ENCODE data around the gene NOP16.
"Not testable (repeated sequence)": the region's sequence is repeated elsewhere in the genome, so short reads cannot be mapped to it uniquely, and the experiment has no call there.

NOP16 gene

DNA sequence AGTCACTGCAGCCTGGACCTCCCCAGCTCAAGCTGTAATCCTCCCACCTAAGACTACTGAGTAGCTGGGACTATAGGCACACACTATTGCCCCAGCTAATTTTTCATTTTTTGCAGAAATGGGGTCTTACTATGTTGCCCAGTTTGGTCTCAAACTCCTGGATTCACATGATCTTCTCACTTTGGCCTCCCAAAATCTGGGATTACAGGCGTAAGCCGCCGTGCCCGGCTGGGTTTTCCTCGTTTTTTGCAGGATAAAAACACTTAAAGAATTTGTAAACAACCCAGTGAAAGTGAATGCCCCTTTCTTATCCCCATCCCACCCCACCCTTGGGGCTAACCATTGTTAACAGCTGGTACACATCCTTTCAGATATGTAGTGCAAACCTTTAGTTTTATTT lies 20.2 kb upstream of the NOP16 start:
- TF ChIP-seq, protein P1, sequence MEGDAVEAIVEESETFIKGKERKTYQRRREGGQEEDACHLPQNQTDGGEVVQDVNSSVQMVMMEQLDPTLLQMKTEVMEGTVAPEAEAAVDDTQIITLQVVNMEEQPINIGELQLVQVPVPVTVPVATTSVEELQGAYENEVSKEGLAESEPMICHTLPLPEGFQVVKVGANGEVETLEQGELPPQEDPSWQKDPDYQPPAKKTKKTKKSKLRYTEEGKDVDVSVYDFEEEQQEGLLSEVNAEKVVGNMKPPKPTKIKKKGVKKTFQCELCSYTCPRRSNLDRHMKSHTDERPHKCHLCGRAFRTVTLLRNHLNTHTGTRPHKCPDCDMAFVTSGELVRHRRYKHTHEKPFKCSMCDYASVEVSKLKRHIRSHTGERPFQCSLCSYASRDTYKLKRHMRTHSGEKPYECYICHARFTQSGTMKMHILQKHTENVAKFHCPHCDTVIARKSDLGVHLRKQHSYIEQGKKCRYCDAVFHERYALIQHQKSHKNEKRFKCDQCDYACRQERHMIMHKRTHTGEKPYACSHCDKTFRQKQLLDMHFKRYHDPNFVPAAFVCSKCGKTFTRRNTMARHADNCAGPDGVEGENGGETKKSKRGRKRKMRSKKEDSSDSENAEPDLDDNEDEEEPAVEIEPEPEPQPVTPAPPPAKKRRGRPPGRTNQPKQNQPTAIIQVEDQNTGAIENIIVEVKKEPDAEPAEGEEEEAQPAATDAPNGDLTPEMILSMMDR (IDR thresholded peaks at IDR 0.05; ENCODE audit: extremely low read depth, missing control alignments) = no peak
- DNase-seq (ENCODE audit: low spot score) = no peak

DNA sequence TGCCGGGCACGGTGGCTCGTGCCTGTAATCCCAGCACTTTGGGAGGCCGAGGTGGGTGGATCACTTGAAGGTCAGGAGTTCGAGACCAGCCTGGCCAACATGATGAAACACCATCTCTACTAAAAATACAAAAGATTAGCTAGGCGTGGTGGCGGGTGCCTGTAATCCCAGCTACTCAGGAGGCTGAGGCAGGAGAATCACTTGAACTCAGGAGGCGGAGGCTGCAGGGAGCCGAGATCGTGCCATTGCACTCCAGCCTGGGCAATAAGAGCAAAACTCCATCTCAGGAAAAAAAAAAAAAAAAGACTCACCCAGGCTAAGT lies 19.8 kb upstream of the NOP16 start:
- not testable (repeated sequence) for DNase-seq (ENCODE audit: low spot score)

GRCh38 chr5:176407456-176408251 lies 19.3 kb upstream of the NOP16 start:
- TF ChIP-seq, protein P1 (IDR thresholded peaks at IDR 0.05; ENCODE audit: extremely low read depth, missing control alignments) = no peak
- no peak for DNase-seq (ENCODE audit: low spot score)

- TF ChIP-seq, protein P1 (IDR thresholded peaks at IDR 0.05; ENCODE audit: extremely low read depth, missing control alignments) = no peak
- DNase-seq (ENCODE audit: low spot score) = no peak
Measured at GRCh38 chr5:176406436-176407052, 18.1 kb upstream of the NOP16 start.

- no peak for DNase-seq (ENCODE audit: low spot score)
Measured at GRCh38 chr5:176405656-176406435, 17.4 kb upstream of the NOP16 start.

DNA sequence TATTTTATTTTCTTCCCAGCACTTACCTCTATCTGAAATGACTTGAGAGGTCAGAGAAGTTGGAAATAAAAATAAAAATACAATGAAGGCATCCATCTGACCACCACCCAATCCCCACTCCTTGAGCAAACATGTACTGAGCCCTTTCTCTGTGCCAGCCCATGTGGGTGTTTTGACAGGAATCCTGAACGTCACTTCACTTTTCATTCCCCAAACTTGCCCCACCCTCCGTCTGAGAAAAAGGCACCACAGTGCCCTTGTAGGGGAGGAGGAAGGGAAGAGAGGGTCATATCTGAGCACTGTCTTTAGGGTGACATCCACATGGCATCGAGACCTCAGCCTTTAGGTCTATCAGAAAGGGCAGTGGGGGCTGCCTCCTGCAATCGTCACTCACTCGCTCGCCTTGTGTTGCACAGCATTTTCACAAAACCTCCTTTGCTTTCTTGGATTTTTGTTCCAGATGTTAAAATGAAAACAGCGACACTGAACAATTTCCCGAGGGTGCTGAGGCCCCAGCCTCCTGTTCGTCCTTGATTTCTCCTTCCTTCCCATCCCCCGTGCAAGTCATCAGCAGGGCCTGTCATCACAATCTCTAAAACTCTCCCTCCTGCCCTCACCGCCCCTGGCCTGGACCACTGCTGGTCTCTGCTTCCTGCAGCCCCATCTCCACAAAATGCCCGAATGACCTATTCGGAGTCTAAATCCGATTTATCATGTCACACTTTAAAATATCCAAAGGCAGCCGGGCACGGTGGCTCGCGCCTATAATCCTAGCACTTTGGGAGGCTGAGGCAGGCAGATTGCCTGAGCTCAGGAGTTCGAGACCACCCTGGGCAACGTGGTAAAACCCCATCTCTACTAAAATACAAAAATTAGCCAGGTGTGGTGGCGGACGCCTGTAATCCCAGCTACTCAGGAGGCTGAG lies 13.1 kb upstream of the NOP16 start:
- TF ChIP-seq, protein P1 (IDR thresholded peaks at IDR 0.05; ENCODE audit: extremely low read depth, missing control alignments) = no peak

More at GRCh38 chr5:176405656-176406435, 17.4 kb upstream of the NOP16 start:
- TF ChIP-seq, protein P1 (IDR thresholded peaks at IDR 0.05; ENCODE audit: extremely low read depth, missing control alignments) = no peak

GRCh38 chr5:176400382-176401156 lies 12.2 kb upstream of the NOP16 start:
- no peak for DNase-seq (ENCODE audit: low spot score)
- TF ChIP-seq, protein P1 (IDR thresholded peaks at IDR 0.05; ENCODE audit: extremely low read depth, missing control alignments) = no peak

More for the DNA sequence above, 13.1 kb upstream of the NOP16 start:
- no peak for DNase-seq (ENCODE audit: low spot score)
